22Rv1 (cell line): ENCODE data around the gene SORCS2.

Source experiments
- H3K27ac ChIP-seq: fragments of 450-650 bp; 2 replicates; pipeline ENCODE4 v1.5.1; 2017
- CTCF ChIP-seq: fragments of 450-650 bp; IDR thresholded peaks from 2 replicates; pipeline ENCODE4 v1.5.1; 2017; ENCODE audit warnings: mild to moderate bottlenecking
- ZFX ChIP-seq: fragments of 450-650 bp; IDR thresholded peaks from 2 replicates; pipeline ENCODE4 v1.6.1; 2017; ENCODE audit warnings: antibody characterized with exemption, borderline replicate concordance

The SORCS2 gene

DNA sequence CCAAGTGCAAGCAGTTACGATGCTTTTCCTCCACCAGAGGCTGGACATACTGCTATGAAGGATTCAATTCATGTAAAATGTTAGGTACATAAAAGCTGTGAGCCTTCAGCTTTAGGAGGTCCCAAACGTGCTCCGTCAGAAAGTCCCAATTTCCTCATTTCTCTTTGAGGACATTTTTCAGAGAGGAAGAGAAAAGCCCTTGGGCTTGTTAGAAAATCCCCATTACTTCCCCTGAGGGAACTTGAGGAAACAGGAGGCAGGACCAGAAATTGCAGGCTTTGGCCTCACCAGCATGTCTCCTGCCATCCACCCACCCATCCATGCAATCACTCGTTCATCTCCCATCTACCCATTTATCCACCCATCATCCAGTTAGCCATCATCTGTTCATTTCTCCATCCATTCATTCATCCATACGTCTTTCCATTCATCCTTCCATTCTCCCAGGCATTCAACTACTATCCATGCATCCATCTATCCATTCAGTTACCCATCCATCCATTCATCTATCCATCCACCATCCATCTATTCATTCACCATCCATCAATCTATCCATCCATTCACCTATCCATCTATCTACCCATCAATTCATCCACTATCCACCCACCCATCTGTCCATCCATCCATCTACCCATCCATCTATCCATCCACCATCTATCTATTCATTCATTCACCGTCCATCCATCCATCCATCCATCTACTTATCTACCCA, 523.8 kb downstream of the SORCS2 start:
- no peak for TF ChIP-seq CTCF
- no peak for TF ChIP-seq ZFX
- no peak overlapping the region for H3K27ac ChIP-seq

DNA sequence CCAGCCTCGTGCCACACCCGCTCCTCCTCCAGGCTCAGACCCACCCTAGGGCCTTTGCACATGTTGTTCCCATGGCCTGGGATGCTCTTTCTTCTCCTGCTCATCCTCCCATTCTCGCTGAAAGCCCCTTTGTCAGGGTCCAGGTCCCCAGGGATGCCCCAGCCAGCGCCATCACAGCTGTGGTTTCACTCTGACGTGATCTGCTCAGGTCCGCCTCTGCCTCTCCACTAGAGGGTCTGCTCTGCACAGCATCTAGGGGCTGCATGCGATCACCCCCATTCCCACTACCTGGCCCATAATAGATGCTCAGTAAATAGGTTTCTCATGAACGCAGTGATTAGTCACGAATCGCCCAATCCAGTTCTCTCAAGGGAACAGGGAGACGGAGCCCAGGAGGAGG, 524.8 kb downstream of the SORCS2 start:
- H3K27ac ChIP-seq: no peak overlapping the region
- TF ChIP-seq CTCF (no peak), ZFX (no peak)

- H3K27ac ChIP-seq: no peak overlapping the region
- no peak for TF ChIP-seq CTCF
- no peak for TF ChIP-seq ZFX
Measured at GRCh38 chr4:7717946-7718490, 525.7 kb downstream of the SORCS2 start.

GRCh38 chr4:7719354-7720174, 527.2 kb downstream of the SORCS2 start:
- TF ChIP-seq ZFX (no peak), CTCF (peak; percentile 91)
- no peak overlapping the region for H3K27ac ChIP-seq

GRCh38 chr4:7721984-7722551, 529.7 kb downstream of the SORCS2 start:
- H3K27ac ChIP-seq: no peak overlapping the region
- TF ChIP-seq ZFX (no peak), CTCF (peak; percentile 46)

DNA sequence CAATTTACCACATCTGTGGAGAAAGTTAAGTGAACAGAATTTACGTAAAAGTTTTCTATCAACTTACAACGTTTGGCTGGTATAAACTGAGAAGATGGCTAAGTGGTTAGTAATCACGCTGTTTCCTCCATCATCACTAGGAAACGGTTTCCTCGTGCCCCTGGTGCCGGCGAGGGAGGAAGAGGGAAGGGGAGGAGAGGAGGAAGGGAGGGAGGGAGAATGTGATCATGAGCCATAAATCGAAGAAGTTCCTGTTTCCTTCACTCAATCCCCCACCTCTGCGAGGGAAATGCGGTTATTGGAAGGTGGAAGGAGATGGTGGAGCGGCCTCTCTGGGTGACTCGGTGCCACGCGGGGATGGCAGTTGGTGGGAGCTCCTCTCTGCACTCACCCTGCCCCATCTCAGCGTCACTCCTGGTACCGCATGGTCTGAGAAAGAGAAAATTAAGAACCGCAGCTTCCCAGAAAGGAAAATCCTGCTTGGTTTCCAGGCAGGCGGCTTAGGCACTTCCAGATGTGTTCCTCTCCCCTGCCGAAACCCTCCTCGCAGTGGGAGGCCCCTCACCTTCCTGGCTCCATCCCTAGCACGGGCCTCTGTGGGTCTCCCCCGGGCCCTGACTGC, 530.5 kb downstream of the SORCS2 start:
- no peak overlapping the region for H3K27ac ChIP-seq
- TF ChIP-seq ZFX (no peak), CTCF (no peak)
